ENCODE results near the gene COL4A4.

- TF ChIP-seq CTCF (conservative IDR thresholded peaks at IDR 0.05; ENCODE audit: low read depth in 2 of 2), result no peak
- TF ChIP-seq EZH2 (IDR thresholded peaks at IDR 0.05; ENCODE audit: low read depth, unreplicated experiment), result no peak
- TF ChIP-seq NANOG (IDR thresholded peaks at IDR 0.05; ENCODE audit: borderline replicate concordance), result no peak
These were observed 134.4 kb downstream of the COL4A4 start for GRCh38 chr2:227029426-227030105.
